HFF-Myc (cell line): Measurements from ENCODE around the gene FRY.
A peak's percentile ranks its signal among the peaks of the same experiment; 100 is the strongest.

Experiments
- DNase-seq: peaks from one replicate; pipeline ENCODE4 v3.0.0-alpha.2; 2011; ENCODE audit warnings: low read depth; ENCODE audit errors: extremely low read depth
- H3K4me3 ChIP-seq: replicated peaks from 2 replicates; pipeline ENCODE4 v1.5.1; 2011; ENCODE audit warnings: low read depth, mild to moderate bottlenecking, control low read depth, low read length
- TF ChIP-seq, protein P1 (sequence below): IDR thresholded peaks from 2 replicates; pipeline ENCODE4 v1.5.1; 2012; ENCODE audit warnings: mild to moderate bottlenecking, low read depth, low read length, control low read depth; ENCODE audit errors: missing control alignments

Gene FRY

DNA sequence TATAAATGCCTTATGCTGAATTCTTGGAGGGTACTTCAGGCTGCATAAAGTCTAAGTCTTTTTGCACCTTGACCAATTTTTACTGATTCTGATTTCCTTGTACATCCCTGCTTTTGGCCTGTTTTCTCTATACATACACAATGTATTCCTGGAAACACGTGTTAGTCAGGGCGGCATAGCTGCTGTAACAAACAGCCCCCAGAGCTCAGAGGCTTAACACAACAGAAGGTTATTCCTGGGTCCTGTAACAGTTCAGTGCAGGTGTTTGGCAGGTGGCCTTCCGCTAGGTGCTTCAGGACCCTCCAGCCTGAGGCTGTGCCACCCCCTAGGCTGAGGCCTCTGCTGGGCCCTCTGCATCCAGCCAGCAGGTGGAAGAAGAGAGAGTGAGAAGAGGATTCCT is 200.7 kb downstream of the FRY start:
- DNase-seq, result no peak
- no peak overlapping the region for H3K4me3 ChIP-seq
- TF ChIP-seq, protein P1, sequence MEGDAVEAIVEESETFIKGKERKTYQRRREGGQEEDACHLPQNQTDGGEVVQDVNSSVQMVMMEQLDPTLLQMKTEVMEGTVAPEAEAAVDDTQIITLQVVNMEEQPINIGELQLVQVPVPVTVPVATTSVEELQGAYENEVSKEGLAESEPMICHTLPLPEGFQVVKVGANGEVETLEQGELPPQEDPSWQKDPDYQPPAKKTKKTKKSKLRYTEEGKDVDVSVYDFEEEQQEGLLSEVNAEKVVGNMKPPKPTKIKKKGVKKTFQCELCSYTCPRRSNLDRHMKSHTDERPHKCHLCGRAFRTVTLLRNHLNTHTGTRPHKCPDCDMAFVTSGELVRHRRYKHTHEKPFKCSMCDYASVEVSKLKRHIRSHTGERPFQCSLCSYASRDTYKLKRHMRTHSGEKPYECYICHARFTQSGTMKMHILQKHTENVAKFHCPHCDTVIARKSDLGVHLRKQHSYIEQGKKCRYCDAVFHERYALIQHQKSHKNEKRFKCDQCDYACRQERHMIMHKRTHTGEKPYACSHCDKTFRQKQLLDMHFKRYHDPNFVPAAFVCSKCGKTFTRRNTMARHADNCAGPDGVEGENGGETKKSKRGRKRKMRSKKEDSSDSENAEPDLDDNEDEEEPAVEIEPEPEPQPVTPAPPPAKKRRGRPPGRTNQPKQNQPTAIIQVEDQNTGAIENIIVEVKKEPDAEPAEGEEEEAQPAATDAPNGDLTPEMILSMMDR, result no peak

DNA sequence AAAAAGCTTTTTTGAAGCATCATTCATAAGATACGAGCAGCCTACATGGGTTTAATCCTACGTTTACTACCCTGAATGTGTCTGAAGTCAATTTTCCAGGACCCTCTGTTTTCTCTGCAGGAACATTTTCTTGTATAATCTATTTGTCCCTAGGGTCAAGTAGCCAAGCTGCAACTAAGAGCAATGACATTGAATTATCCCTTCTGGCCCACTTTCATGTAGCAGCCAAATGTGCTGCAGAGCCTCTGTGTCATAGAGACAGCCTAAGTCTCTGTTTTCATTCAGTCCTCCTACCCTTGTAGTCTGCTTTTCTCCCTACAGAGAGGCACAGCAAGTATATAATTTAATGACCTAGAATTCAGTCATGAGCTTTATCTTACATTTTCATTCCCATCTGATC is 201.5 kb downstream of the FRY start:
- H3K4me3 ChIP-seq, result no peak overlapping the region
- TF ChIP-seq, protein P1, result no peak
- DNase-seq, result no peak

DNA sequence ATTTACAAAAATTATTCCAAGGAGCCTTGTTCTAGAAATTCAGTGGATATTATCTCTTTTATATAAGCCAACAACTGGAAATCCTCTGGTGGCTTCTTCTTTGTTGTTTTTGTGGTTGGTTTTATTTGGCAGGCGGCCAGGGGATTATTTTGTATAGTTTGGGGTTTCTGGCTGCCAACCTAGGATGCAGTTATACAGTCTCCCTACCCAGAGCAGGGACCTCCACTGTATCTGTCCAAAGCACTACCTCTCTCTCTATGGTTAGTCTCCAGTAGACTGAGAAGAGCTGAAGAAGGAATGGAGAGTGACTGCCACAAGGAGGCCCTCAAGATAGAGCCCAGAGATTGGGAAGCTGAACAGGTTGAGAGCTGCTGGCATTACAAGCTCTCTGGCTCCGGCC is 203.3 kb downstream of the FRY start:
- DNase-seq, result no peak
- TF ChIP-seq, protein P1, result no peak
- H3K4me3 ChIP-seq, result no peak overlapping the region

DNA sequence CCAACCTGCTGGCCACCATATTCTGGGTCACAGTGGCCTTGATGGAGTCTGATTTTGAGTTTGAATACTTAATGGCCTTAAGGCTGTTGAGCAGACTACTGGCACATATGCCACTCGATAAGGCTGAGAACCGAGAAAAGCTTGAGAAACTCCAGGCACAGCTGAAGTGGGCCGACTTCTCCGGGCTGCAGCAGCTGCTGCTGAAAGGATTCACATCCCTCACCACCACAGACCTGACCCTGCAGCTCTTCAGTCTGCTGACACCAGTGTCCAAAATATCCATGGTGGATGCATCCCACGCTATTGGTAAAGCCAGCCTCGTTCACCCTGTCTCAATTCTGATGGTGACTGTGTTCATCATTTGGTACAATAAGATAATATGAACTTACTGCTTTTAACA is 206.1 kb downstream of the FRY start:
- no peak overlapping the region for H3K4me3 ChIP-seq
- TF ChIP-seq, protein P1, result no peak
- DNase-seq, result no peak

DNA sequence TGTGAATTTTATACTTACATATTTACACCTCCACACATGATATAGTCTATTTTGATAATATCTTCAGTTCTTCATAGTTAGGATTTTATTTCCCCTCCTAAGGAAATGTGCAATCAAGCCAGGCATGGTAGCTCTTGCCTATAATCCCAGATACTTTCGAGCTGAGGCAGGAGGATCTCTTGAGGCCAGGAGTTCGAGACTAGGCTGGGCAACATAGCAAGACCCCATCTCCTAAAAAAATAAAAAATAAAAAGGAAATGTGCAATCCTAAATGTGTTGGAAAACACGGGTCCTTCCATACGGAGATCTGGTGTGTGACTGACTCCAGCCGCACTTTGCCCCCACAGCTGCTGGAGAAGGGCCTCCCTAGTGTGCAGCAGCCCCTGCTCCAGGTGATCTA is 212.1 kb downstream of the FRY start:
- no peak for DNase-seq
- TF ChIP-seq, protein P1, result no peak
- H3K4me3 ChIP-seq, result no peak overlapping the region

DNA sequence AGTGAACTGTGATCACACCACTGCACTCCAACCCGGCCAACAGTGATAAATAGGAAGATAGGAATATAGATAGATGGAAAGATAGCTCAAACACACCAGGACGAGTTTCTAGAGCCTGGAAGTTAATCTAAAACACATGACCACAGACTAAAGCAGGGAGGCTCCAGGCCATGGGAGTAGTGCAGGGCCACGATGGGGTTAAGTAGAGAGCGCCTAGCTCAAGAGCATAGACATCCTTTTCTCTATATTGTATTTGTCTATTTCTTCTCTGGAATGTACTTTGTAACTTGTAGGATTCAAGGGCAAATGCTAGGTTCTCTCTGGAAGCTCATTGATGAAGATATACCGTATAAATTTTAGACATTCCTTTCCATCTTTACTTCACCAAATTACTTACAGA is 214.0 kb downstream of the FRY start:
- TF ChIP-seq, protein P1, result no peak
- DNase-seq, result no peak
- H3K4me3 ChIP-seq, result no peak overlapping the region

DNA sequence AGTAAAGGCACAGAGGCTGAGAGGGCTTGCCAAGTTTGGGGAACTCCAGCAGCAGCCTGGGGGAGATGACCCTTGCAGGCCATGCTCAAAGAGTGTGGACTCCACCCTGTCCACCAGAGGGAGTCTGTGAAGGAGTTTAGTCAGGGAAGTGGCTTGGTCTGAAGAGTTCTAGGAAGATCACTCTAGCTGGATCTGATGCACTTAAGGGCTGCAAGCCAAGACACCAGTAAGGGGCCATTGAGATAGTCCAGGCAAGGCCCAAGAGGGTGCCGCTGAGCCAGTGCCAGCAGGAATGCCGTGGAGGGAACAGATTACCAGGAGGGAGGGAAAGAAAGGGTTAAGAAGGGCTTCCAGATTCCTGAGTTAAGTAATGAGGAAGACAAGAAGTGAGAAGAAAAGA is 214.9 kb downstream of the FRY start:
- TF ChIP-seq, protein P1, result peak; percentile 84

More for the DNA sequence above, 214.9 kb downstream of the FRY start:
- peak; percentile 56 for DNase-seq
- no peak overlapping the region for H3K4me3 ChIP-seq
